CD4-positive, alpha-beta T cell (primary cell): ENCODE data around the gene GINS1. TPM values are rescaled to one million over a fixed set of nuclear protein-coding genes. Genes with fewer than 3 reads are reported as not detected.

Source experiments
- ATAC-seq: fragments of 200-7000 bp; cut with Tn5 transposase; one replicate; pipeline ENCODE4 v1.10.0; 2022; ENCODE audit warnings: mild to moderate bottlenecking; ENCODE audit not compliant: poor library complexity
- CTCF ChIA-PET: fragments of 350-600 bp; sonication (Branson Sonifier 250); formaldehyde crosslinking; loops from one replicate; lab custom pipeline; 2021; ENCODE audit warnings: antibody characterized with exemption, inconsistent platforms; lab: Charles Lee
- POLR2A ChIA-PET: fragments of 350-600 bp; sonication (Branson Sonifier 250); formaldehyde crosslinking; loops from one replicate; lab custom pipeline; 2021; ENCODE audit warnings: antibody characterized with exemption, inconsistent platforms; lab: Charles Lee
- DNase-seq, 14 experiments: peaks; one replicate each; pipeline ENCODE4 v3.0.0-alpha.2; 2013 to 2020; ENCODE audit warnings: mixed read lengths in 2 of 14
- H3K27ac ChIP-seq, 2 donors: one replicate each; pipeline versions ENCODE4 v1.5.1 to v1.7.0; 2013; ENCODE audit warnings: low read length in 2 of 2, low read depth in 1 of 2, mild to moderate bottlenecking in 1 of 2
- H3K27me3 ChIP-seq, 2 experiments: 1 replicate in 1 of 2; 2 replicates in 1 of 2; pipeline versions ENCODE4 v1.6.1 to v1.7.0; 2013; ENCODE audit warnings: low read length in 2 of 2, control low read depth in 1 of 2, mild to moderate bottlenecking in 1 of 2, moderate library complexity in 1 of 2; ENCODE audit not compliant: insufficient read depth in 2 of 2, control insufficient read depth in 1 of 2
- H3K36me3 ChIP-seq: one replicate; pipeline ENCODE4 v1.6.1; 2013; ENCODE audit warnings: low read length, control low read depth; ENCODE audit not compliant: insufficient read depth
- H3K4me1 ChIP-seq: one replicate; pipeline ENCODE4 v1.6.1; 2013; ENCODE audit warnings: low read length, control low read depth; ENCODE audit not compliant: insufficient read depth
- H3K4me3 ChIP-seq: one replicate; pipeline ENCODE4 v1.5.1; 2013; ENCODE audit warnings: mild to moderate bottlenecking, low read length, moderate library complexity
- H3K9me3 ChIP-seq, 2 experiments: 1 replicate in 1 of 2; 2 replicates in 1 of 2; pipeline versions ENCODE4 v1.6.1 to v1.7.0; 2013; ENCODE audit warnings: low read length in 2 of 2, mild to moderate bottlenecking in 2 of 2, control low read depth in 1 of 2, moderate library complexity in 1 of 2; ENCODE audit not compliant: control insufficient read depth in 1 of 2, insufficient read depth in 1 of 2
- H3K27ac Mint-ChIP-seq: one replicate; pipeline ENCODE4 v1.8.0; 2020; ENCODE audit warnings: mixed read lengths
- H3K27me3 Mint-ChIP-seq: one replicate; pipeline ENCODE4 v1.8.0; 2021; ENCODE audit warnings: mixed read lengths
- H3K36me3 Mint-ChIP-seq: one replicate; pipeline ENCODE4 v1.8.0; 2021; ENCODE audit warnings: low read depth, mixed read lengths
- H3K4me1 Mint-ChIP-seq: one replicate; pipeline ENCODE4 v1.8.0; 2021; ENCODE audit warnings: low read depth, mixed read lengths
- H3K4me3 Mint-ChIP-seq: one replicate; pipeline ENCODE4 v1.8.0; 2020; ENCODE audit warnings: mild to moderate bottlenecking, mixed read lengths
- H3K9me3 Mint-ChIP-seq: one replicate; pipeline ENCODE4 v1.8.0; 2020; ENCODE audit warnings: mixed read lengths
- intact Hi-C, 2 experiments: fragments of 100-400 bp; cut with DNase I in 1 of 2; cut with micrococcal nuclease in 1 of 2; formaldehyde crosslinking; loops; one replicate each; pipeline versions ENCODE4 v1.15.1 to v1.9.0; 2023 to 2025; cut with DNase I, micrococcal nuclease
- total RNA-seq, 174 experiments: library from RNA in 2 of 174; stranded (reverse) in 2 of 174; gene quantifications; one replicate each; pipeline ENCODE4 v1.2.3 and lab custom pipeline; 2021 to 2026
- TF ChIP-seq, protein P1 (sequence below): fragments of 200-600 bp; IDR thresholded peaks from one replicate; pipeline ENCODE4 v1.8.0; 2022; ENCODE audit warnings: antibody characterized with exemption, mild to moderate bottlenecking

GINS1 gene
- total RNA-seq, 2 experiments from 2014 or later: 0.08 to 0.17 TPM

DNA sequence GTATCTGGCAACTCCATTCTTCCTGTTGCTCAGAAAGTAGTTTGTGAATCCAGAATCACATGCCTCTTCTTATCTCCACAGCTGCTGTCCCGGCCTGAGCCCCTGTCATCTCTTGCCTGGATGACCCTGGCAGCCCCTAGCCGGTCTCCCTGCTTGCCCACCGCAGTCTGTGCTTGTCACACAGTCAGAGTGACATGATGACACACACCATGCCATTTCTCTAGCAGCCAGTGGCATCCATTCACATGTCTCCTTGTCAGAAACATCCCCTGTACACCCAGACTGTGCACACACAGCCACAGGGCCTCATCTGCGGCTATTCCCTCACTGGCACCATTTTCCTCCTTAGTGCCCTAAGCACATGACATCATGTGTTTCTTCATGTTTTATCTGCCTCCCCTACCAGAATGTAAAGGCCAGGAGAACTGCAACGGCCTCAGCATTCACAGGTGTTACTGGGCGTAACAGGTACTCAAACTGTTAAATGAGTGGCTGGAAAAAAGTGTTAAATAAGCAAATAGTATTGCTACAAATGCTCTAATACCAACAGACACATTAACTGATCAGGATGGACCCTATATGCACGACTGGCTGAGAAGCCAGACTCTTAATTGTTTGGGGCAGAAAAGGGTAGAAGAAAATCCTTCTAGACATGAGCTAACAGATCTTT is 26.4 kb upstream of the GINS1 start:
- Mint-ChIP-seq H3K4me3 (no peak overlapping the region), H3K27ac (no peak overlapping the region)
- CTCF ChIA-PET: no interaction called here

GRCh38 chr20:25382704-25383370 is 24.6 kb upstream of the GINS1 start:
- Histone ChIP-seq H3K9me3 (no peaks in the 10 kb centered on the region), H3K4me1 (peaks cover 3% of the 10 kb centered on the region), H3K36me3 (no peaks in the 10 kb centered on the region), H3K27ac (no peak overlapping the region), H3K4me3 (no peak overlapping the region), H3K27me3 (no peaks in the 10 kb centered on the region)
- DNase-seq: no peak
- ChIA-PET CTCF (no interaction called here), POLR2A (no interaction called here)
- H3K4me1 Mint-ChIP-seq: peaks cover 20% of the 10 kb centered on the region
- TF ChIP-seq, protein P1, sequence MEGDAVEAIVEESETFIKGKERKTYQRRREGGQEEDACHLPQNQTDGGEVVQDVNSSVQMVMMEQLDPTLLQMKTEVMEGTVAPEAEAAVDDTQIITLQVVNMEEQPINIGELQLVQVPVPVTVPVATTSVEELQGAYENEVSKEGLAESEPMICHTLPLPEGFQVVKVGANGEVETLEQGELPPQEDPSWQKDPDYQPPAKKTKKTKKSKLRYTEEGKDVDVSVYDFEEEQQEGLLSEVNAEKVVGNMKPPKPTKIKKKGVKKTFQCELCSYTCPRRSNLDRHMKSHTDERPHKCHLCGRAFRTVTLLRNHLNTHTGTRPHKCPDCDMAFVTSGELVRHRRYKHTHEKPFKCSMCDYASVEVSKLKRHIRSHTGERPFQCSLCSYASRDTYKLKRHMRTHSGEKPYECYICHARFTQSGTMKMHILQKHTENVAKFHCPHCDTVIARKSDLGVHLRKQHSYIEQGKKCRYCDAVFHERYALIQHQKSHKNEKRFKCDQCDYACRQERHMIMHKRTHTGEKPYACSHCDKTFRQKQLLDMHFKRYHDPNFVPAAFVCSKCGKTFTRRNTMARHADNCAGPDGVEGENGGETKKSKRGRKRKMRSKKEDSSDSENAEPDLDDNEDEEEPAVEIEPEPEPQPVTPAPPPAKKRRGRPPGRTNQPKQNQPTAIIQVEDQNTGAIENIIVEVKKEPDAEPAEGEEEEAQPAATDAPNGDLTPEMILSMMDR: no peak
- H3K4me3 Mint-ChIP-seq: no peak overlapping the region
- no peaks in the 10 kb centered on the region for H3K27me3 Mint-ChIP-seq
- intact Hi-C loops: no loop called here
- ATAC-seq: no peak
- no peaks in the 10 kb centered on the region for H3K9me3 Mint-ChIP-seq
- peaks cover 24% of the 10 kb centered on the region for H3K36me3 Mint-ChIP-seq
- H3K27ac Mint-ChIP-seq: no peak overlapping the region

More for the DNA sequence above, 26.4 kb upstream of the GINS1 start:
- intact Hi-C loops: no loop called here
- Histone ChIP-seq H3K4me1 (peaks cover 3% of the 10 kb centered on the region), H3K27ac (no peak overlapping the region), H3K4me3 (no peak overlapping the region), H3K9me3 (no peaks in the 10 kb centered on the region), H3K36me3 (no peaks in the 10 kb centered on the region), H3K27me3 (no peaks in the 10 kb centered on the region)
- Mint-ChIP-seq H3K36me3 (peaks cover 24% of the 10 kb centered on the region), H3K27me3 (no peaks in the 10 kb centered on the region), H3K9me3 (no peaks in the 10 kb centered on the region), H3K4me1 (peaks cover 18% of the 10 kb centered on the region)
- ATAC-seq (no peak), DNase-seq (no peak)
- TF ChIP-seq, protein P1: no peak
- POLR2A ChIA-PET: no interaction called here

GRCh38 chr20:25389401-25389857 is 18.0 kb upstream of the GINS1 start:
- no peaks in the 10 kb centered on the region for H3K36me3 ChIP-seq
- ATAC-seq (no peak), DNase-seq (peak in 2 of 14 experiments; percentile 5 to 16)
- H3K4me1 ChIP-seq: peaks cover 10% of the 10 kb centered on the region
- intact Hi-C loops: loop anchor here in 1 of 2 experiments (2.0 to 5.0 kb wide), 3 partner anchors 17 to 363 kb away; partner anchors contain the start of genes ENTPD6 and GINS1
- peak overlapping the region; percentile 92 for H3K4me3 Mint-ChIP-seq
- peak overlapping the region; percentile 77 for H3K27ac Mint-ChIP-seq
- peak overlapping the region; percentile 75 for H3K4me3 ChIP-seq
- peaks cover 11% of the 10 kb centered on the region for H3K36me3 Mint-ChIP-seq
- H3K4me1 Mint-ChIP-seq: peaks cover 23% of the 10 kb centered on the region
- TF ChIP-seq, protein P1: no peak
- no peaks in the 10 kb centered on the region for H3K27me3 ChIP-seq
- H3K27me3 Mint-ChIP-seq: no peaks in the 10 kb centered on the region
- no peak overlapping the region for H3K27ac ChIP-seq
- CTCF ChIA-PET: no interaction called here
- H3K9me3 Mint-ChIP-seq: no peaks in the 10 kb centered on the region
- no peaks in the 10 kb centered on the region for H3K9me3 ChIP-seq
- POLR2A ChIA-PET: no interaction called here
